KG1 (cell line): ENCODE results near the gene CRYBG1.
"Not testable (repeated sequence)": the region's sequence is repeated elsewhere in the genome, so short reads cannot be mapped to it uniquely, and the experiment has no call there.

Experiments
- DNase-seq: peaks from one replicate; lab custom pipeline; 2025; lab: John Stamatoyannopoulos, UW

CRYBG1 gene

GRCh38 chr6:106496823-106497222 is 136.3 kb downstream of the CRYBG1 start:
- DNase-seq = no peak

GRCh38 chr6:106501960-106502371 is 141.4 kb downstream of the CRYBG1 start:
- DNase-seq = no peak

- DNase-seq = no peak
Observed at GRCh38 chr6:106502559-106502958, 142.0 kb downstream of the CRYBG1 start.

- no peak for DNase-seq
Observed at GRCh38 chr6:106508277-106508676, 147.8 kb downstream of the CRYBG1 start.

GRCh38 chr6:106508834-106509233 is 148.3 kb downstream of the CRYBG1 start:
- no peak for DNase-seq

GRCh38 chr6:106509420-106510089 is 149.0 kb downstream of the CRYBG1 start:
- DNase-seq = no peak

GRCh38 chr6:106510090-106510970 is 149.8 kb downstream of the CRYBG1 start:
- DNase-seq = no peak

GRCh38 chr6:106511288-106512047 is 151.0 kb downstream of the CRYBG1 start:
- DNase-seq = no peak

- peak; percentile 62 for DNase-seq
Observed at GRCh38 chr6:106512048-106512967, 151.8 kb downstream of the CRYBG1 start.

GRCh38 chr6:106512968-106513574 is 152.6 kb downstream of the CRYBG1 start:
- no peak for DNase-seq

- no peak for DNase-seq
Observed at GRCh38 chr6:106513808-106514582, 153.5 kb downstream of the CRYBG1 start.

- DNase-seq = no peak
Observed at GRCh38 chr6:106514583-106514885, 154.0 kb downstream of the CRYBG1 start.

GRCh38 chr6:106515582-106515981 is 155.1 kb downstream of the CRYBG1 start:
- DNase-seq = not testable (repeated sequence)

- no peak for DNase-seq
Observed at GRCh38 chr6:106516616-106517015, 156.1 kb downstream of the CRYBG1 start.

- DNase-seq = no peak
Observed at GRCh38 chr6:106517706-106518105, 157.2 kb downstream of the CRYBG1 start.

GRCh38 chr6:106518748-106519147 is 158.2 kb downstream of the CRYBG1 start:
- no peak for DNase-seq

GRCh38 chr6:106519460-106520394 is 159.2 kb downstream of the CRYBG1 start:
- DNase-seq = peak; percentile 60

- no peak for DNase-seq
Observed at GRCh38 chr6:106520711-106521401, 160.3 kb downstream of the CRYBG1 start.
